ENCODE data around the gene NMNAT3.

NMNAT3 gene

DNA sequence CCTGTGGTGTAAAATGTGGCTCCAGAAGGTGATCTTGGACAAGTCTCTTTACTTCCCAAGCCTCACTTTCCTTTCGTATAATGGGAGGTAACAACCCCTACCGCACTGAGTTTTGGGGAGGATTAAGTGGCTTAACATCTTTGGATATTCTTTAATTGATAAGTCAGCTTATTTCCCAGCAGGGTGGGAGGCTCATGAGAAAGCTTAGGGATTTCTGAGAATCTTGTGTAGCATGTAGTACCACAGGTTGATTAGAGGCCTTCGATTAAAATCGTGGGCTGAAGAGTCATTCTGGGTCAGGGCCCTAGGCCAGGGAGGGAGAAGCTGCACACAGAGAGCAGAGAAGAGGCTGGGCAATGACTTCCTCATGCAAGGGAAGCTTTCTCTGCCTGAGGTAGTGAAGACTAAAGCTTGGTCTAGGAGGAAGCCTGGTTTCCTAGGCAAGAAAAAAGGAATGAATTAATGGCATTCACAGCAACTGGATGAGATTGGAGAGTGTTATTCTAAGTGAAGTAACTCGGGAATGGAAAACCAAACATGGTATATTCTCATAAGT is 1.5 kb upstream of the NMNAT3 start:
- H3K36me3 ChIP-seq (ENCODE audit: control insufficient read depth, insufficient read depth, low read length) = no peaks in the 10 kb centered on the region
- no peak overlapping the region for H2AFZ ChIP-seq
- no peak overlapping the region for H3K9ac ChIP-seq
- TF ChIP-seq, protein P1, sequence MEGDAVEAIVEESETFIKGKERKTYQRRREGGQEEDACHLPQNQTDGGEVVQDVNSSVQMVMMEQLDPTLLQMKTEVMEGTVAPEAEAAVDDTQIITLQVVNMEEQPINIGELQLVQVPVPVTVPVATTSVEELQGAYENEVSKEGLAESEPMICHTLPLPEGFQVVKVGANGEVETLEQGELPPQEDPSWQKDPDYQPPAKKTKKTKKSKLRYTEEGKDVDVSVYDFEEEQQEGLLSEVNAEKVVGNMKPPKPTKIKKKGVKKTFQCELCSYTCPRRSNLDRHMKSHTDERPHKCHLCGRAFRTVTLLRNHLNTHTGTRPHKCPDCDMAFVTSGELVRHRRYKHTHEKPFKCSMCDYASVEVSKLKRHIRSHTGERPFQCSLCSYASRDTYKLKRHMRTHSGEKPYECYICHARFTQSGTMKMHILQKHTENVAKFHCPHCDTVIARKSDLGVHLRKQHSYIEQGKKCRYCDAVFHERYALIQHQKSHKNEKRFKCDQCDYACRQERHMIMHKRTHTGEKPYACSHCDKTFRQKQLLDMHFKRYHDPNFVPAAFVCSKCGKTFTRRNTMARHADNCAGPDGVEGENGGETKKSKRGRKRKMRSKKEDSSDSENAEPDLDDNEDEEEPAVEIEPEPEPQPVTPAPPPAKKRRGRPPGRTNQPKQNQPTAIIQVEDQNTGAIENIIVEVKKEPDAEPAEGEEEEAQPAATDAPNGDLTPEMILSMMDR (IDR thresholded peaks at IDR 0.05) = no peak
- no peaks in the 10 kb centered on the region for H3K79me2 ChIP-seq
- H3K9me3 ChIP-seq (ENCODE audit: control insufficient read depth, low read length) = no peaks in the 10 kb centered on the region
- no peak overlapping the region for H3K4me2 ChIP-seq (ENCODE audit: low read length)
- no peaks in the 10 kb centered on the region for H3K27me3 ChIP-seq (ENCODE audit: control insufficient read depth, insufficient read depth, low read length)
- no peak overlapping the region for H3K4me3 ChIP-seq (ENCODE audit: low read depth, low read length)
- no peak overlapping the region for H3K27ac ChIP-seq
- no peaks in the 10 kb centered on the region for H3K4me1 ChIP-seq

DNA sequence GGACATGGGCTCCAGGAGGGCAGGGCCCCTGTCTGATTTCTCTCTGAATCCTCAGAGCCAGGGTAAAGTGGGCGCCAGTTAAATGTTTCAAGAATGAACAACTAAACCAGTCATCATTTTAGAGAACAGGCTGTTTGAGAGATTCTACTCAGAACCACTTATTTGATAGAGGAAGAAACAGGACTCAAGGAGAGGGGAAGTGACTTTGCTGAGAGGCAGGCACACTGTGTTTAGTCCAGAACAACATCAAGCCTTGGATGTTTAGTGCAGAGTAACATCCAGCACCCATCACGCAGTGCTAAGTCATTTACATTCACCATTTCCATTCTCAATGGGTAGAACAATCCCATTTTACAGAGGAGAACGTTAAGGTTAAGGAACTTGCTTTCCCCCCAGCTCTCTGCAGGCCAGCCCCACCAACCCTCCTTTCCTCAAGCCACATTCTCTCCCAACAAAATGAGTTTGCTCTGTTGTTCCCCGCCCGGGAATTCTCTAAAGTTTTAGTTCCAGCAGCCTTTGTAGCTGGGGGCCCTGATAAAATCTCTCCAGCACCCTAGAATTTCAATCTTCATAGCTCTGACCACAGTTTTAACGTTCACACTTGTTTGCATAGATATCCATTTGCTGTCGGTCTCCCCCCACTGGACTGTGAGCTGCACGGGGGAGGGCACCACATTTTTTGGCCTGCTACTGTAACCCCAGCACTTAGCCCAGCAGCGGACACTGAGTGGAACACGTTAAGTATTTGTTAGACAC is 962 bp downstream of the NMNAT3 start:
- H3K79me2 ChIP-seq = no peaks in the 10 kb centered on the region
- peak overlapping the region; percentile 94 for H2AFZ ChIP-seq
- H3K4me2 ChIP-seq (ENCODE audit: low read length) = peak overlapping the region; percentile 90
- H3K27ac ChIP-seq = no peak overlapping the region
- H3K36me3 ChIP-seq (ENCODE audit: control insufficient read depth, insufficient read depth, low read length) = no peaks in the 10 kb centered on the region
- H3K27me3 ChIP-seq (ENCODE audit: control insufficient read depth, insufficient read depth, low read length) = no peaks in the 10 kb centered on the region
- H3K4me3 ChIP-seq (ENCODE audit: low read depth, low read length) = peak overlapping the region; percentile 84
- TF ChIP-seq, protein P1 (IDR thresholded peaks at IDR 0.05) = no peak
- no peaks in the 10 kb centered on the region for H3K4me1 ChIP-seq
- no peaks in the 10 kb centered on the region for H3K9me3 ChIP-seq (ENCODE audit: control insufficient read depth, low read length)
- no peak overlapping the region for H3K9ac ChIP-seq

DNA sequence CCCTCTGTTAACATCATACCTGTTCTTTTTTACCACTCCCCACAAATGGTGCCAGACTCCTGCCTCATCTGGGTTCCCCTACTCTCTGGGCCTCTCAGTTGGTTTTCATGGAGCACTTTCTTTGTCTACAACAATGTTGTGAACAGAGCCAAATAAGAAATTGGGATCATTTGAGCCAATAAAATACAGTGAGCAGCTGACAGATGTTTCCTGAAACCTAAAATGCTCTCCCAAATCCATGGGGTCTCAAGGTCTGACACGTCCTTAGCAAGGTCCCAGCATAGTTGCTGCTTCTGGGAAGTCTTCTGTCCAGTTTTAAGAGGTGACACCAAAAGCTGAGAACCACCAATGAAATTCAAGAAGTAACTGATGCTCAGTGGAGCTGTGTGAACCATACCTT is 1.7 kb downstream of the NMNAT3 start:
- Histone ChIP-seq H3K4me3 (ENCODE audit: low read depth, low read length) (no peak overlapping the region), H2AFZ (no peak overlapping the region), H3K4me2 (ENCODE audit: low read length) (no peak overlapping the region), H3K79me2 (no peaks in the 10 kb centered on the region), H3K27me3 (ENCODE audit: control insufficient read depth, insufficient read depth, low read length) (no peaks in the 10 kb centered on the region), H3K9ac (no peak overlapping the region), H3K36me3 (ENCODE audit: control insufficient read depth, insufficient read depth, low read length) (no peaks in the 10 kb centered on the region), H3K27ac (no peak overlapping the region), H3K4me1 (no peaks in the 10 kb centered on the region), H3K9me3 (ENCODE audit: control insufficient read depth, low read length) (no peaks in the 10 kb centered on the region)
- TF ChIP-seq, protein P1 (IDR thresholded peaks at IDR 0.05) = no peak

DNA sequence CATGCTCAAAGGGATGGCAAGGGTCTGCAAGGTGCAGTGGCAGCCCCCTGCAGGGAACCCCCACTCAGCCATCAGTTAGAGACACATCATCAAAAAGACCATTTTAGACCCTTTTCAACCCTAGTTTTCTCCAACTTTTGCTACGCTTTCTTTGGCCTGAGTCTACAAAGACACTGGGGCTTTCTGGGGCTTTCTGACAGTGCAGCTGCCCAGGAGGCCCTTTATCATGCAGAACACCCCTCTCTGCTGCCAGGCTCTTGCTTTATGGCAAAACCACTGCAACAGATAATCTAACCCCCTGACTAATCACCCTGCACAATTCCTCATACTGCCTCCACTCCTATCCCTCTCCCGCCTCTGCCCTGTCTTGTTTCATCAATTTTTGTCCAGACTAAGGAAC is 2.4 kb downstream of the NMNAT3 start:
- Histone ChIP-seq H3K27me3 (ENCODE audit: control insufficient read depth, insufficient read depth, low read length) (no peaks in the 10 kb centered on the region), H3K9ac (no peak overlapping the region), H3K4me2 (ENCODE audit: low read length) (no peak overlapping the region), H3K36me3 (ENCODE audit: control insufficient read depth, insufficient read depth, low read length) (no peaks in the 10 kb centered on the region), H3K79me2 (no peaks in the 10 kb centered on the region), H3K4me3 (ENCODE audit: low read depth, low read length) (no peak overlapping the region), H2AFZ (no peak overlapping the region), H3K27ac (no peak overlapping the region), H3K4me1 (no peaks in the 10 kb centered on the region), H3K9me3 (ENCODE audit: control insufficient read depth, low read length) (no peaks in the 10 kb centered on the region)
- TF ChIP-seq, protein P1 (IDR thresholded peaks at IDR 0.05) = no peak
